GM19043 (cell line): ENCODE data around the gene ZNF101.

Experiments used
- ATAC-seq: cut with Tn5 transposase; IDR thresholded peaks from one replicate; pipeline ENCODE4 v1.9.1; 2021; ENCODE audit warnings: low read depth; ENCODE audit not compliant: unreplicated experiment

The ZNF101 gene

DNA sequence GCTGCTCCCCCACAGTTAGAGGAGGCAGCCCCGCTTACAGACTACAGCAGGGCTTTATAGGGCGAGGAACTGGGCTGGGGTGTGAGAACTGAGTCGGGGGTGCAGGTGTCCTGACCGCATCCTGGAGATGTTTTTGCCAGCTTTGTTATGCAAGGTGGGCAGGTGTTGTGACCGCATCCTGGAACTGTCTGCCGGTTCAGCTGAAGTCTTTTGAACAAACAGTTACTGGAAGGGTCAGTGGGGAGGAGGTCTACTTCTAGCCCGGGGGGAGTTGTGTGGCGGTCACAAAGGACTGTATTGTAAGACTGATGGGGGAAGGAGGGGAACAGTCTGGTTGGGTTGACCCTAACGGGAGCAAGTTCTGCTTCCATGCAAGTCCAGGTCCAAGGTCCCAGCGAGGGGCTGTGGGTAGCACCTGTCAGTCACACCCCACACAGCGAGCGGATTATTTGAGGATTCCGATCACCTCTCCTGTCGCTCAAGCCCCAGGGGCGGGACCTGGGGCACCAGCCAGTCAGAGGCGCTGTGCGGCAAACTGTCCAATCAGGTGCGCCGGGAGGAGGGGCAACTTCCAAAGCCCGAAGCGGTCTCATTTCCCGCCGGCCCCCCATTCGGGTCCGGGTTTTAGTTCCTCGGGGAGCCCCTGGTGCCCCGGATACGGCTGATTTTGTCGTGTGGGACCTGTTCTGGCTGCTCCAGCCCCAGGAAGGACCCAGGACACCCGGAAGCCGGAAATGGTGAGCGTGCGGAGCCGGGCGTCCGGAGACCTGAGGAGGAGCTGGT is at the start of gene ZNF101:
TSS of gene ZNF101 (plus strand) at position 610 of the 783 bp plus-strand sequence. CDS start at position 735, 125 bp downstream.
- ATAC-seq: peak; percentile 63

GRCh38 chr19:19619181-19619848 is 49.3 kb upstream of the ZNF101 start:
- no peak for ATAC-seq

- no peak for ATAC-seq
Observed at GRCh38 chr19:19619849-19620210, 48.8 kb upstream of the ZNF101 start.

DNA sequence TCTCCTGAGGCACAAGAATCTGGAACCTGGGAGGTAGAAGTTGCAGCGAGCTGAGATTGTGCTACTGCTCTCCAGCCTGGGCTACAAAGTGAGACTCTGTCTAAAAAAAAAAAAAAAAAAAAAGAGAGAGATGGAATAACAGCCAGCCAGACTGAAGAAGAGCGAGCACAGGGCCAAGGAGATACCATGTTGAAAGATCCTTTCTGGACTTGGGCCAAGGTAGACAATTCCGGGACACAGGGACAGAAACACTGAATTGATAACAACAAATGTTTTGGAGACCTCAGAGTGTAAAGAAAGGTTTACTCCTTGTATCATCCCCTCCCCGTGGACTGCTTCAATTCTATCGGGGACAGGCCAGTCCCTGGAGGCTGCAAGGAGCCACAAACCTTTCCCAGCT is 45.3 kb upstream of the ZNF101 start:
- ATAC-seq: no peak

DNA sequence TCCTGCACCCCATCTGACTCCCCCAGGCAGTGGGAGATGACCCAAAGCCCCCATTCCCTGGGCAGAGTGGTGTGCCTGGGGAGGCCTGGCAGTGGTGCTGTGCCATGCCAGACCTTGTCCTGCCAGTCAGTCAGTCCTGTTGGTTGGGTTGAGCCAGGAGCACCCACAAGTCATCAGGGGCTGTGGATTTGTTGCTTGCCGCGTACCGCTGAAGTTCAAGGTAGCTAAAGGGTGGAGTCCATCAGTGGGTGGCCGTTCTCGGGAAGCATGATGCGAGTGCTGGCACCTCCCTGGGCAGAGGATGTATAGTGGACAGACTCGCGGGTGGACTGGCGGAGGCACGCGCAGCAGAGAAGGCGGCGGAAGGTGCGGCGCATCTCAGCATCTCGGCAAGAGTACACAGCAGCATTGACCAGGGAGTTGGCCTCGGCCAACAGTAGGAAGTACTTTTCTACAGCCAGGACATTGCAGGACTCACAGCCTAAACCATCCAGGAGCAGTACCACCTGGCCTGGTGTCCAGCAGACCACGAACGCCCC is 44.5 kb upstream of the ZNF101 start:
- ATAC-seq: no peak

DNA sequence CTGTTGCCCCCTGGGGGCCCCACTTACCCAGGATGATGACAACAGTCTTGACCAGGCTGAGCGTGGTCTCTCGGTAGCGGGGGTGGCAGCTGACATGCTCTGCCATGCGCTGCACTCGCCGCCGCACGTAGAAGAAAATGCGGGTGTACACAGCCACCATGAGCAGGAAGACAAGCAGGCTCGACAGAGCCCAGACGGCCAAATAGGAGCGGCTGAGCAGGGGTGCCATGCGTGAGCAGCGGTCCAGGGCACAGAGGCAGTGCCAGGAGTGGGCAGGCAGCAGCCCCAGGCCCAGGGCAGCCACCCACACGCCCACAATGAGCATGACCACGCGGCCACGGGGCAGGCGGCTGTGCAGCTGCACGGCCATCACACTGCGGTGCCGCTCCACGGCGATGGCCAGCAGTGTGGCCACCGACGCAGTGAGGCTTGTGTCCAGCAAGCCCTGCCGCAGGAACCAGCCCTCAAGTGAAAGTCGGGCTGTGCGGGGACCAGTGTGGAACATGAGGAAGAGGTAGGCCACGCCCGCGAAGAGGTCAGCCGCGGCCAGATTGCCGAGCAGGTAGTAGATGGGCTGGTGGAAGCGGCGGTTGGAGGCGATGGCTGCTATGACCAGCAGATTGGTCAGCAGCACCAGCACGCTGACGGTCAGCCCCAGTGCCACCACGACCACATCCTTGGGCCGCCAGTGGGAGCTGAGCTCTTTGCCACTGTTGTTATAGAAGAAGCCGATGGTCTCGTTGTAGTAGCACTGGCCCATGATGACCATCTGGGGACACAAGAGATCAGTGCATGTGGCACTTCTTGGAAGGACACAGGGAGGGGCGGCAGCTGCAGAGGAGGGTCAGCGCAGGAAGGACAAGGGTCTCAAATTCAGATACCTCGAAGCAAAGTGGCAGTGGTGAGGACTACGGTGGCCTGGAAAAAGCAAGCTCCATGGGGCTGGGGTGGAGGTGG is 41.8 kb upstream of the ZNF101 start:
- ATAC-seq: no peak

DNA sequence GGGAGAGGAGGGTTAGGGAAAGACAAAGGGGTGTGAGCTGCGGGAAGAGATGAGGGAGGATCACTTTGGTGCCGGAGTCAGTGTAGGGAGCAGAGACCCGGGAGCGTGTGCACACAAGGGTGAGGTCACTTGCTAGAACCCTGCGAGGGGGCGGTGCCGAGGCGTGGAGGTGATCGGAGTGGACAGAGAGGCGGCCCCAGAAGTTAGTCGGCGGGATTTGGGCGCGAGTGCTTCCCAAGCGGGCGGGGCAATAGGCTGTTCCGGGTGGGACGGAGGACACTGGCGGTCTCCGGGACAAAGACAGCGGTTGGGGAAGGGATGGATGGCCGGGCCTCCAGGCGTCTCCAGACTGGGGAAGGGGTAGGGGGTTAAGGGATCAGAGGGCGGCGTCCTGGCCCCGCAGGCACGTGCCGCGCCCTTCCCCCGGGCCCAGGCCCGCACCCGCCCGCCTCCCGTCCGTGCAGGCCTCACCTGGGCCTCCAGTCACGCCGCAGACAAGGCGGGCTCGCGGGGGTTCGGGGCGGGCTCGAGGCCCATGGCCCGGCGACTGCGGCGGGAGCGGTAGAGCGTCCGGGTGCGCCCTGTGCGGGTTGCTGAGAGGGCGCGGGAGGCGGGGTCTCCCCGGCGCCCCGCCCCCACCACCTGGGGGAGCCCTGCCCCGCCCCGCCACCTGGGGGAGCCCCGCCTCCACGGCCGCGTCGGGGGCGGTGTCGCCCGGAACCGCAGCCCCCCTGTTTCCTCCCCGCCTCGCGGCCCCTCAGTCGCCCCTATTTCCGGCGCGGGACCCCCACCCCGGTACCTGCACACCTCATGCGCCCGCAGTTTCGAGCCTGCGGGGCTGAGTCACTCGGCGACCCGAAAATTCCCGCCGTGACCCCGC is 40.8 kb upstream of the ZNF101 start, which contains the start of gene LPAR2:
TSS of gene LPAR2 (minus strand) at position 600 of the 880 bp plus-strand sequence. CDS start 945 bp downstream, outside the sequence.
- ATAC-seq: no peak

- ATAC-seq: no peak
Observed at GRCh38 chr19:19628501-19629134, 40.0 kb upstream of the ZNF101 start.

DNA sequence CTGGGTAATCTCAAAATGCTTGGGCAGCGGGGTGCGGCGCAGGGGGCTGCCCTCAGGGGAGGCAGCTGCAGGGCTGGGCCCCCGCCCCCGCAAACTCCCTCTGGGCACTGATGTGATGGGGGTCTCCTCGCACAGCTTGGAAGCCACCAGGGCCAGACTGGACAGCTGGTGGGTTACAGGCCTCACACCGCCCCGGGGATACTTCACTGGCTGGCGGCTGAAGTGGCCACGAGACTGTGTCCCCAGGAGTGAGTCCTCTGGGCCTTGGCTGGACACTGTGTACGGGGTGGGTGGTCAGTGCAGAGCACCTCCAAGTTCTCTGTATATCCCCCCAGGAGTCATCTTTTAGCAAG is 38.6 kb upstream of the ZNF101 start:
- ATAC-seq: no peak

DNA sequence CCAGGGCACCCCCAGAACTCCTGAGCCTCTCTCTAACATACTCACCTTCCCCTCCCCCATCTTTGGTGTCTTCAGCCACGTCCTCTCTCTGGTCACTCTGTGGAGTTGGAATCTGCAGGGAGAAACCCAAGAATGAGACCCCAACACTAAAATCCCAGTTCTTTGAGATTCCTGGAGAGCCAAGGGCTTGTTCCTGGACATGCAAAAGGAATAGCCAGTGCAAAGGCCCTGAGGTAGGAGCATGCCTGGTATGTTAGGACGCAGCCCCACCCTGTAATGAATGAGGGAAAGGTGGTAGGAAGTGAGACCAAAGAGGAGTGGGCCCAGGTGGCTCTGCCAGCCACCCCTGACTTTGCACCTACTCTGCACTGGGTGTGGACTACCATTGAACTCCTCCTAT is 38.2 kb upstream of the ZNF101 start:
- no peak for ATAC-seq

GRCh38 chr19:19631346-19631745 is 37.3 kb upstream of the ZNF101 start:
- no peak for ATAC-seq

DNA sequence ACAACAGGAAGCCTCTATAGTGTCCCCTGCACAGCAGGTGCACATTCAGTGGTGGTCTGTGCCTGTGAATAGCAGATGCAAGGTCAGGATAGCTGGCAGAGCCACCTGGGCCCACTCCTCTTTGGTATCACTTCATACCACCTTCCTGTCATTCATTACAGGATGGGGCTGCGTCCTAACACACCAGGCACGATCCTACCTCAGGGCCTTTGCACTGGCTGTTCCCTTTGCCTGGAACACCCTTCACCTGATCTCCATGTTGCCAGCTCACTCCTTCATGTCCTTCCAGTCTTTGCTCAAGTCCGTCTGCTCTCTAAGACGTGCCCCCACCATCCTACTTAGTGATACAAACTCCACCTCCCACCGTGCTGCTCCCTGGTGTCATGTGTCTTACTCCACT is 36.0 kb upstream of the ZNF101 start:
- no peak for ATAC-seq

GRCh38 chr19:19633711-19634515 is 34.7 kb upstream of the ZNF101 start:
- no peak for ATAC-seq

GRCh38 chr19:19634516-19635312 is 33.9 kb upstream of the ZNF101 start:
- ATAC-seq: no peak

DNA sequence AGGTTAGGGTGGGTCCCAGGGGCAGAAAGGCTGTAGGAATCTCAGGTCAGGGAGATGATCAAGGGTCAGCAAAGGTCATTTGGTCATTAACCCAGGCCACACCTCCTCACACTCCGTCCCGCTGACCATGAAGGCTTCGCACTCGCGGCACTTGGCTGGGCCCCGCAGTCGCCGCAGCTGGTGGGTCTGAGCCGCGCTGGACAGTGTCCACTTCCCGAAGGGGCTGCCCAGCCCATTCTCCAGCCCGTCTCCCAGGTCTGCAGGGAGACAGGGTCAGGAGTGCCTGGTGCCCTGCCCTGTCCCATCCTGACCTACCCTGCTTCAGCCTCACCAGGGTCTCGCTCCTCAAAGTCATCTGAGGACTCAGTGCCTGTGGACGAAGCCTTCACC is 33.3 kb upstream of the ZNF101 start:
- ATAC-seq: no peak

DNA sequence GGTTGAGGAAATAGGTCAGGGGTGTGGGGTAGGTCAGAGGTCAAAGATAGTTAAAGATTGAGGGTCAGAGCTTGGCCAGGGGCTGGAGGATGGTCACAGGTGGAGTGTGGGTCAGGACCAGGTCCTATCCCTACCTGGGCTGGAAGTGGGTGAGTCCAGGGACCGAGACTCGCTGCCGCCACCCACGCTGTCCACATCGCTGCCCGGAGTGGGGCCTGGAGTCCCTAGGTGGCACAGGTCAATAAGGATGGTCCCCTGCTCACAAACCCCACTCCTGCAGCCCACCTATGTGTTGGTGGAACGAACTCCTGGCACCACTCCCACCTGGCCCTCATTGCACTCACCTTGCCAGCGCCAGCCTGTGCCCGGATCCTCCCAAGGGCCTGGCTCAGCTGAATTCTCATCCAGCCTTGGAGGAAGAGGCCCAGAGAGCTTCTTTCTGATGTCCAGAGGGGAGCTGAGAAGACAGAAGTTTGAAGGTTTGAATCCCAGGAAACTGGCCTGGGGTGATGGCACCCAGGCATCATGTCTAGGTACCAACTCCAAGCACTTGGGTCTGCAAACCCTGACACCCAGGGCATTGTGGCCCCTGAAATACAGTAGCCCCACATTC is 32.0 kb upstream of the ZNF101 start:
- ATAC-seq: no peak

GRCh38 chr19:19637186-19637522 is 31.5 kb upstream of the ZNF101 start:
- no peak for ATAC-seq
